ENCODE results near the gene ZMIZ1. TPM values are rescaled to one million over a fixed set of nuclear protein-coding genes. Genes with fewer than 3 reads are reported as not detected.

ZMIZ1 gene
- polyA plus RNA-seq, 1 experiment, result 13.0 TPM

DNA sequence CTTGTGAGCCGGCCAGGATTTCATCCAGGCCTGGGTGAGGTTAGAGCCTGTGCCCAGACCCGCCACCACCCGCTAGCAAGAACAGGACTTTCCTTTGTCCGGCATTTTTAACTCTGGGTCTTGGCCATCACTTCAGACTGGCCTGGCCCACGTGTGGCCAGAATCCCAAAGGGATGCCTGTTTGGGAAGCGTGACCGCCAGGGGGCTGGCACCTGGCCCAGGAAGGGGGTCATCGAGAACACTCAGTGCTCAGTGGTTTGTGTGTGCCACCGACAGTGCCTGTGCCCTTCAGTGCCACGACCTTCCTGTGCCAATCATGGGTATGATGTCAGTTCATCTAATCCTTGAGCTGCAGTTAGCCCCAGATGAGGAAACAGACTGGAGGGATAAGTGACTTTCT, 85.0 kb downstream of the ZMIZ1 start:
- CTCF ChIA-PET, result no interaction called here
- no peak for DNase-seq (ENCODE audit: low read depth)
- no peak overlapping the region for H3K4me3 ChIP-seq (ENCODE audit: low read depth, low read length)
- TF ChIP-seq, protein P1, sequence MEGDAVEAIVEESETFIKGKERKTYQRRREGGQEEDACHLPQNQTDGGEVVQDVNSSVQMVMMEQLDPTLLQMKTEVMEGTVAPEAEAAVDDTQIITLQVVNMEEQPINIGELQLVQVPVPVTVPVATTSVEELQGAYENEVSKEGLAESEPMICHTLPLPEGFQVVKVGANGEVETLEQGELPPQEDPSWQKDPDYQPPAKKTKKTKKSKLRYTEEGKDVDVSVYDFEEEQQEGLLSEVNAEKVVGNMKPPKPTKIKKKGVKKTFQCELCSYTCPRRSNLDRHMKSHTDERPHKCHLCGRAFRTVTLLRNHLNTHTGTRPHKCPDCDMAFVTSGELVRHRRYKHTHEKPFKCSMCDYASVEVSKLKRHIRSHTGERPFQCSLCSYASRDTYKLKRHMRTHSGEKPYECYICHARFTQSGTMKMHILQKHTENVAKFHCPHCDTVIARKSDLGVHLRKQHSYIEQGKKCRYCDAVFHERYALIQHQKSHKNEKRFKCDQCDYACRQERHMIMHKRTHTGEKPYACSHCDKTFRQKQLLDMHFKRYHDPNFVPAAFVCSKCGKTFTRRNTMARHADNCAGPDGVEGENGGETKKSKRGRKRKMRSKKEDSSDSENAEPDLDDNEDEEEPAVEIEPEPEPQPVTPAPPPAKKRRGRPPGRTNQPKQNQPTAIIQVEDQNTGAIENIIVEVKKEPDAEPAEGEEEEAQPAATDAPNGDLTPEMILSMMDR (IDR thresholded peaks at IDR 0.05; ENCODE audit: insufficient read depth, low read depth, low read length), result no peak
- H3K36me3 ChIP-seq (ENCODE audit: control insufficient read depth, insufficient read depth, low read length), result peaks cover 3% of the 10 kb centered on the region
- H3K27me3 ChIP-seq (ENCODE audit: control insufficient read depth, insufficient read depth, low read length), result no peaks in the 10 kb centered on the region
- POLR2A ChIA-PET, result no interaction called here

GRCh38 chr10:79155301-79156081, 86.7 kb downstream of the ZMIZ1 start:
- ChIA-PET POLR2A (interaction anchor here (0.6 kb wide), 1 partner anchor 63 kb away, joined by 11 read pairs; no protein-coding TSS in a partner anchor), CTCF (no interaction called here)
- Histone ChIP-seq H3K27me3 (ENCODE audit: control insufficient read depth, insufficient read depth, low read length) (no peaks in the 10 kb centered on the region), H3K4me3 (ENCODE audit: low read depth, low read length) (no peak overlapping the region), H3K36me3 (ENCODE audit: control insufficient read depth, insufficient read depth, low read length) (peaks cover 2% of the 10 kb centered on the region)
- TF ChIP-seq, protein P1 (IDR thresholded peaks at IDR 0.05; ENCODE audit: insufficient read depth, low read depth, low read length), result no peak
- no peak for DNase-seq (ENCODE audit: low read depth)

GRCh38 chr10:79156334-79157274, 87.8 kb downstream of the ZMIZ1 start:
- H3K36me3 ChIP-seq (ENCODE audit: control insufficient read depth, insufficient read depth, low read length), result peaks cover 5% of the 10 kb centered on the region
- POLR2A ChIA-PET, result interaction anchor here (0.6 to 1.1 kb wide), 2 partner anchors 8 to 25 kb away, joined by 3 to 5 read pairs; no protein-coding TSS in a partner anchor
- no peaks in the 10 kb centered on the region for H3K27me3 ChIP-seq (ENCODE audit: control insufficient read depth, insufficient read depth, low read length)
- no peak for DNase-seq (ENCODE audit: low read depth)
- CTCF ChIA-PET, result interaction anchor here (0.6 to 4.3 kb wide), 7 partner anchors 10 to 326 kb away, joined by 3 to 24 read pairs (median 4); no protein-coding TSS in a partner anchor
- no peak overlapping the region for H3K4me3 ChIP-seq (ENCODE audit: low read depth, low read length)
- TF ChIP-seq, protein P1 (IDR thresholded peaks at IDR 0.05; ENCODE audit: insufficient read depth, low read depth, low read length), result no peak

- DNase-seq (ENCODE audit: low read depth), result no peak
- Histone ChIP-seq H3K27me3 (ENCODE audit: control insufficient read depth, insufficient read depth, low read length) (no peaks in the 10 kb centered on the region), H3K36me3 (ENCODE audit: control insufficient read depth, insufficient read depth, low read length) (peaks cover 12% of the 10 kb centered on the region), H3K4me3 (ENCODE audit: low read depth, low read length) (no peak overlapping the region)
- TF ChIP-seq, protein P1 (IDR thresholded peaks at IDR 0.05; ENCODE audit: insufficient read depth, low read depth, low read length), result no peak
- POLR2A ChIA-PET, result interaction anchor here (1.1 kb wide), 1 partner anchor 9 kb away, joined by 5 read pairs; no protein-coding TSS in a partner anchor
- CTCF ChIA-PET, result interaction anchor here (0.6 to 4.3 kb wide), 5 partner anchors 10 to 48 kb away, joined by 3 to 24 read pairs (median 4); no protein-coding TSS in a partner anchor
Observed at GRCh38 chr10:79158004-79158340, 89.2 kb downstream of the ZMIZ1 start.
